CD4-positive, alpha-beta T cell (primary cell): ENCODE data around the gene RFPL4A. TPM values are rescaled to one million over a fixed set of nuclear protein-coding genes. Genes with fewer than 3 reads are reported as not detected.

ENCODE experiments used
- ATAC-seq: fragments of 200-7000 bp; cut with Tn5 transposase; one replicate; pipeline ENCODE4 v1.10.0; 2022; ENCODE audit warnings: mild to moderate bottlenecking; ENCODE audit not compliant: poor library complexity
- CTCF ChIA-PET: fragments of 350-600 bp; sonication (Branson Sonifier 250); formaldehyde crosslinking; loops from one replicate; lab custom pipeline; 2021; ENCODE audit warnings: antibody characterized with exemption, inconsistent platforms; lab: Charles Lee
- POLR2A ChIA-PET: fragments of 350-600 bp; sonication (Branson Sonifier 250); formaldehyde crosslinking; loops from one replicate; lab custom pipeline; 2021; ENCODE audit warnings: antibody characterized with exemption, inconsistent platforms; lab: Charles Lee
- DNase-seq, 14 experiments: peaks; one replicate each; pipeline ENCODE4 v3.0.0-alpha.2; 2013 to 2020; ENCODE audit warnings: mixed read lengths in 2 of 14
- H3K27ac ChIP-seq, 2 donors: one replicate each; pipeline versions ENCODE4 v1.5.1 to v1.7.0; 2013; ENCODE audit warnings: low read length in 2 of 2, low read depth in 1 of 2, mild to moderate bottlenecking in 1 of 2
- H3K27me3 ChIP-seq, 2 experiments: 1 replicate in 1 of 2; 2 replicates in 1 of 2; pipeline versions ENCODE4 v1.6.1 to v1.7.0; 2013; ENCODE audit warnings: low read length in 2 of 2, control low read depth in 1 of 2, mild to moderate bottlenecking in 1 of 2, moderate library complexity in 1 of 2; ENCODE audit not compliant: insufficient read depth in 2 of 2, control insufficient read depth in 1 of 2
- H3K36me3 ChIP-seq: one replicate; pipeline ENCODE4 v1.6.1; 2013; ENCODE audit warnings: low read length, control low read depth; ENCODE audit not compliant: insufficient read depth
- H3K4me1 ChIP-seq: one replicate; pipeline ENCODE4 v1.6.1; 2013; ENCODE audit warnings: low read length, control low read depth; ENCODE audit not compliant: insufficient read depth
- H3K4me3 ChIP-seq: one replicate; pipeline ENCODE4 v1.5.1; 2013; ENCODE audit warnings: mild to moderate bottlenecking, low read length, moderate library complexity
- H3K9me3 ChIP-seq, 2 experiments: 1 replicate in 1 of 2; 2 replicates in 1 of 2; pipeline versions ENCODE4 v1.6.1 to v1.7.0; 2013; ENCODE audit warnings: low read length in 2 of 2, mild to moderate bottlenecking in 2 of 2, control low read depth in 1 of 2, moderate library complexity in 1 of 2; ENCODE audit not compliant: control insufficient read depth in 1 of 2, insufficient read depth in 1 of 2
- H3K27ac Mint-ChIP-seq: one replicate; pipeline ENCODE4 v1.8.0; 2020; ENCODE audit warnings: mixed read lengths
- H3K27me3 Mint-ChIP-seq: one replicate; pipeline ENCODE4 v1.8.0; 2021; ENCODE audit warnings: mixed read lengths
- H3K36me3 Mint-ChIP-seq: one replicate; pipeline ENCODE4 v1.8.0; 2021; ENCODE audit warnings: low read depth, mixed read lengths
- H3K4me1 Mint-ChIP-seq: one replicate; pipeline ENCODE4 v1.8.0; 2021; ENCODE audit warnings: low read depth, mixed read lengths
- H3K4me3 Mint-ChIP-seq: one replicate; pipeline ENCODE4 v1.8.0; 2020; ENCODE audit warnings: mild to moderate bottlenecking, mixed read lengths
- H3K9me3 Mint-ChIP-seq: one replicate; pipeline ENCODE4 v1.8.0; 2020; ENCODE audit warnings: mixed read lengths
- CTCF ChIP-seq: fragments of 200-600 bp; IDR thresholded peaks from one replicate; pipeline ENCODE4 v1.8.0; 2022; ENCODE audit warnings: antibody characterized with exemption, mild to moderate bottlenecking
- intact Hi-C, 2 experiments: fragments of 100-400 bp; cut with DNase I in 1 of 2; cut with micrococcal nuclease in 1 of 2; formaldehyde crosslinking; loops; one replicate each; pipeline versions ENCODE4 v1.15.1 to v1.9.0; 2023 to 2025; cut with DNase I, micrococcal nuclease
- total RNA-seq, 174 experiments: library from RNA in 2 of 174; stranded (reverse) in 2 of 174; gene quantifications; one replicate each; pipeline ENCODE4 v1.2.3 and lab custom pipeline; 2021 to 2026

Gene RFPL4A
- total RNA-seq, 2 experiments from 2014 or later: not detected

GRCh38 chr19:55778331-55778730 is 19.4 kb downstream of the RFPL4A start:
- TF ChIP-seq CTCF: no peak
- ATAC-seq (no peak), DNase-seq (no peak)
- H3K4me3 Mint-ChIP-seq: no peak overlapping the region
- ChIA-PET CTCF (no interaction called here), POLR2A (no interaction called here)
- peaks cover 7 to 13% of the 10 kb centered on the region in 2 experiments for H3K27me3 ChIP-seq
- no peak overlapping the region for H3K27ac ChIP-seq
- H3K4me3 ChIP-seq: no peak overlapping the region
- H3K9me3 ChIP-seq: peaks cover 0 to 7% of the 10 kb centered on the region in 2 experiments
- H3K4me1 ChIP-seq: no peaks in the 10 kb centered on the region
- intact Hi-C loops: no loop called here
- H3K9me3 Mint-ChIP-seq: no peaks in the 10 kb centered on the region
- no peaks in the 10 kb centered on the region for H3K4me1 Mint-ChIP-seq
- no peaks in the 10 kb centered on the region for H3K36me3 ChIP-seq
- no peak overlapping the region for H3K27ac Mint-ChIP-seq
- no peaks in the 10 kb centered on the region for H3K36me3 Mint-ChIP-seq
- H3K27me3 Mint-ChIP-seq: peaks cover 53% of the 10 kb centered on the region

GRCh38 chr19:55781112-55781511 is 22.2 kb downstream of the RFPL4A start:
- no peak overlapping the region for H3K4me3 Mint-ChIP-seq
- H3K4me3 ChIP-seq: no peak overlapping the region
- intact Hi-C loops: no loop called here
- DNase-seq (no peak), ATAC-seq (no peak)
- H3K27me3 Mint-ChIP-seq: peaks cover 54% of the 10 kb centered on the region
- no peaks in the 10 kb centered on the region for H3K4me1 ChIP-seq
- no peaks in the 10 kb centered on the region for H3K4me1 Mint-ChIP-seq
- H3K9me3 ChIP-seq: no peaks in the 10 kb centered on the region
- CTCF ChIA-PET: no interaction called here
- no peaks in the 10 kb centered on the region for H3K9me3 Mint-ChIP-seq
- no peak for TF ChIP-seq CTCF
- no peak overlapping the region for H3K27ac ChIP-seq
- H3K36me3 ChIP-seq: no peaks in the 10 kb centered on the region
- no peaks in the 10 kb centered on the region for H3K36me3 Mint-ChIP-seq
- POLR2A ChIA-PET: no interaction called here
- H3K27me3 ChIP-seq: peaks cover 11 to 13% of the 10 kb centered on the region in 2 experiments
- no peak overlapping the region for H3K27ac Mint-ChIP-seq

- Mint-ChIP-seq H3K4me1 (no peaks in the 10 kb centered on the region), H3K27me3 (peaks cover 26% of the 10 kb centered on the region), H3K4me3 (no peak overlapping the region), H3K27ac (no peak overlapping the region), H3K36me3 (no peaks in the 10 kb centered on the region), H3K9me3 (no peaks in the 10 kb centered on the region)
- no peak for DNase-seq
- ChIA-PET CTCF (no interaction called here), POLR2A (no interaction called here)
- ATAC-seq: no peak
- no peak for TF ChIP-seq CTCF
- Histone ChIP-seq H3K4me1 (no peaks in the 10 kb centered on the region), H3K27me3 (peaks cover 0 to 3% of the 10 kb centered on the region in 2 experiments), H3K36me3 (no peaks in the 10 kb centered on the region), H3K4me3 (no peak overlapping the region), H3K9me3 (peaks cover 0 to 7% of the 10 kb centered on the region in 2 experiments), H3K27ac (no peak overlapping the region)
- intact Hi-C loops: no loop called here
These were observed 36.1 kb downstream of the RFPL4A start for GRCh38 chr19:55795021-55795420.
